ENCODE measurements around the gene CABP1. TPM values are rescaled to one million over a fixed set of nuclear protein-coding genes. Genes with fewer than 3 reads are reported as not detected.

The CABP1 gene
- under 1 TPM; 0.58 to 0.63 TPM for total RNA-seq
- under 1 TPM; 0.13 to 0.37 TPM for polyA plus RNA-seq
- long read RNA-seq, donor 1, result 0 reads
- long read RNA-seq, donor 2, result 0 reads
- long read RNA-seq, donor 3, result 0 reads
- long read RNA-seq, donor 4, partial matches to known transcripts, result 0 of 1 reads
- long read RNA-seq, donor 4, other reads (novel, unspliced or antisense), result 0 of 1 reads
- long read RNA-seq, donor 5, result 0 reads

- ATAC-seq (ENCODE audit: insufficient read depth, low FRiP score) (no peak), DNase-seq (peak; percentile 50 to 68 (median 55))
- Histone ChIP-seq H3K36me3 (ENCODE audit: control insufficient read depth in 4 of 4, insufficient read depth in 4 of 4, low read length in 4 of 4) (no peaks in the 10 kb centered on the region), H3K9me3 (ENCODE audit: control insufficient read depth in 4 of 4, insufficient read depth in 3 of 4, low read length in 3 of 4) (no peaks in the 10 kb centered on the region), H3K9ac (ENCODE audit: insufficient read depth in 1 of 2, low read length in 2 of 2) (no peak within 1 kb of the TSS), H3K27me3 (ENCODE audit: control insufficient read depth in 3 of 3, insufficient read depth in 3 of 3, low read length in 2 of 3) (peaks cover 18 to 40% (median 37%) of the 10 kb centered on the region in 3 donors), H3K4me3 (peak within 1 kb of the TSS; percentile 12), H3K27ac (ENCODE audit: low read depth in 1 of 2, low read length in 1 of 2) (no peak within 1 kb of the TSS), H3K4me1 (ENCODE audit: control insufficient read depth in 5 of 5, insufficient read depth in 5 of 5, low read length in 5 of 5) (peaks cover 0 to 11% (median 0%) of the 10 kb centered on the region in 5 donors)
- 6 to 7% methylated on average over 52 to 56 of the region's 56 CpGs for WGBS, 2 donors
- TF ChIP-seq CTCF (IDR thresholded peaks at IDR 0.05; ENCODE audit: control extremely low read depth, extremely low read depth), result no peak
Observed at GRCh38 chr12:120639771-120640721, at the start of gene CABP1. Gene CABP1, plus strand, starts transcription at chr12:120640626. Its CDS starts 60 bp downstream, at chr12:120640686.

GRCh38 chr12:120590741-120591407, 49.6 kb upstream of the CABP1 start:
- H3K36me3 ChIP-seq (ENCODE audit: control insufficient read depth in 4 of 4, insufficient read depth in 4 of 4, low read length in 4 of 4), result no peaks in the 10 kb centered on the region
- ATAC-seq (ENCODE audit: insufficient read depth, low FRiP score) (no peak), DNase-seq (no peak)

More at GRCh38 chr12:120590741-120591407, 49.6 kb upstream of the CABP1 start:
- 81 to 91% methylated on average over 6 of the region's 6 CpGs for WGBS, 2 donors
- no peak overlapping the region for H3K27ac ChIP-seq (ENCODE audit: low read depth in 1 of 2, low read length in 1 of 2)
- H3K27me3 ChIP-seq (ENCODE audit: control insufficient read depth in 3 of 3, insufficient read depth in 3 of 3, low read length in 2 of 3), result peaks cover 0 to 4% (median 0%) of the 10 kb centered on the region in 3 donors
- no peaks in the 10 kb centered on the region for H3K4me1 ChIP-seq (ENCODE audit: control insufficient read depth in 5 of 5, insufficient read depth in 5 of 5, low read length in 5 of 5)
- no peak for TF ChIP-seq CTCF (IDR thresholded peaks at IDR 0.05; ENCODE audit: control extremely low read depth, extremely low read depth)
- no peak overlapping the region for H3K4me3 ChIP-seq
- no peaks in the 10 kb centered on the region for H3K9me3 ChIP-seq (ENCODE audit: control insufficient read depth in 4 of 4, insufficient read depth in 3 of 4, low read length in 3 of 4)
- H3K9ac ChIP-seq (ENCODE audit: insufficient read depth in 1 of 2, low read length in 2 of 2), result no peak overlapping the region

Data from lung (tissue), 16 donors.